ENCODE data around the gene TIMP2. TPM values are rescaled to one million over a fixed set of nuclear protein-coding genes. Genes with fewer than 3 reads are reported as not detected.
A peak's percentile ranks its signal among the peaks of the same experiment; 100 is the strongest.

The TIMP2 gene
- total and polyA plus RNA-seq, 2 of the 13 experiments (the other 11 are each of a cell fraction or from before 2014, with no cell fraction given) = 3.8 to 8.5 TPM

- TF ChIP-seq ZNF18 (CRISPR knock-in tag; IDR thresholded peaks at IDR 0.05; ENCODE audit: insufficient replicate concordance) (no peak), PPARG (CRISPR knock-in tag; conservative IDR thresholded peaks at IDR 0.05) (no peak), PTBP1 (IDR thresholded peaks at IDR 0.05; ENCODE audit: low read depth, low read length, poor library complexity, severe bottlenecking) (no peak), MYNN (CRISPR knock-in tag; IDR thresholded peaks at IDR 0.05; ENCODE audit: low read depth) (no peak), ZSCAN29 (CRISPR knock-in tag; conservative IDR thresholded peaks at IDR 0.05) (no peak), USF2 (IDR thresholded peaks at IDR 0.05; ENCODE audit: low read depth, low read length) (no peak), USF2 (CRISPR knock-in tag; IDR thresholded peaks at IDR 0.05; ENCODE audit: borderline replicate concordance) (no peak), ZNF12 (CRISPR knock-in tag; IDR thresholded peaks at IDR 0.05) (no peak), ZFYVE20 (CRISPR knock-in tag; IDR thresholded peaks at IDR 0.05; ENCODE audit: borderline replicate concordance, low read depth) (peak; percentile 71), RARA (CRISPR knock-in tag; IDR thresholded peaks at IDR 0.05) (no peak), NONO (IDR thresholded peaks at IDR 0.05) (no peak), NONO (CRISPR knock-in tag; conservative IDR thresholded peaks at IDR 0.05) (no peak), ZNF816 (CRISPR knock-in tag; IDR thresholded peaks at IDR 0.05; ENCODE audit: borderline replicate concordance) (no peak), CREB3 (CRISPR knock-in tag; IDR thresholded peaks at IDR 0.05) (no peak), ZFP37 (CRISPR knock-in tag; IDR thresholded peaks at IDR 0.05; ENCODE audit: borderline replicate concordance) (no peak), SETDB1 (CRISPR knock-in tag; IDR thresholded peaks at IDR 0.05; ENCODE audit: borderline replicate concordance) (no peak), ZUFSP (CRISPR knock-in tag; IDR thresholded peaks at IDR 0.05; ENCODE audit: borderline replicate concordance) (no peak), THYN1 (CRISPR knock-in tag; IDR thresholded peaks at IDR 0.05; ENCODE audit: borderline replicate concordance, low read depth) (0 out of 2 replicates have a peak, but pooled peaks have one; percentile 80), ZNF383 (CRISPR knock-in tag; IDR thresholded peaks at IDR 0.05; ENCODE audit: borderline replicate concordance) (peak; percentile 85; the same call in 1 of the 2 replicates), ZNF615 (CRISPR knock-in tag; IDR thresholded peaks at IDR 0.05; ENCODE audit: borderline replicate concordance) (no peak), SMYD3 (CRISPR knock-in tag; IDR thresholded peaks at IDR 0.05) (no peak), MLLT10 (CRISPR knock-in tag; IDR thresholded peaks at IDR 0.05) (no peak), TRIM24 (CRISPR knock-in tag; IDR thresholded peaks at IDR 0.05) (no peak), ZNF138 (CRISPR knock-in tag; IDR thresholded peaks at IDR 0.05; ENCODE audit: low read depth) (0 out of 2 replicates have a peak, but pooled peaks have one; percentile 16), TEAD2 (CRISPR knock-in tag; IDR thresholded peaks at IDR 0.05) (no peak; the same call in none of the 2 replicates), ZSCAN12 (CRISPR knock-in tag; IDR thresholded peaks at IDR 0.05) (peak; percentile 79; the same call in 1 of the 2 replicates), ZNF607 (CRISPR knock-in tag; IDR thresholded peaks at IDR 0.05; ENCODE audit: borderline replicate concordance) (no peak)
Observed at GRCh38 chr17:78840530-78840779, 84.7 kb downstream of the TIMP2 start (continued).
